Skin epidermis (tissue), 12 donors: ENCODE results near the gene ZNF286A.
A peak's percentile ranks its signal among the peaks of the same experiment; 100 is the strongest.
"Not testable (repeated sequence)": the region's sequence is repeated elsewhere in the genome, so short reads cannot be mapped to it uniquely, and the experiment has no call there.

Experiments used
- H3K27ac ChIP-seq, 21 experiments: fragments of 200-600 bp; sonication (generic) in 11 of 21; one replicate each; pipeline ENCODE4 v1.5.0; 2020; ENCODE audit warnings: mild to moderate bottlenecking in 3 of 21, inconsistent platforms in 2 of 21, moderate library complexity in 2 of 21
- H3K4me3 ChIP-seq, 7 experiments: fragments of 200-600 bp; sonication (generic) in 2 of 7; one replicate each; pipeline ENCODE4 v1.5.0; 2020; ENCODE audit warnings: inconsistent platforms in 2 of 7, mild to moderate bottlenecking in 2 of 7, moderate library complexity in 1 of 7

Gene ZNF286A

DNA sequence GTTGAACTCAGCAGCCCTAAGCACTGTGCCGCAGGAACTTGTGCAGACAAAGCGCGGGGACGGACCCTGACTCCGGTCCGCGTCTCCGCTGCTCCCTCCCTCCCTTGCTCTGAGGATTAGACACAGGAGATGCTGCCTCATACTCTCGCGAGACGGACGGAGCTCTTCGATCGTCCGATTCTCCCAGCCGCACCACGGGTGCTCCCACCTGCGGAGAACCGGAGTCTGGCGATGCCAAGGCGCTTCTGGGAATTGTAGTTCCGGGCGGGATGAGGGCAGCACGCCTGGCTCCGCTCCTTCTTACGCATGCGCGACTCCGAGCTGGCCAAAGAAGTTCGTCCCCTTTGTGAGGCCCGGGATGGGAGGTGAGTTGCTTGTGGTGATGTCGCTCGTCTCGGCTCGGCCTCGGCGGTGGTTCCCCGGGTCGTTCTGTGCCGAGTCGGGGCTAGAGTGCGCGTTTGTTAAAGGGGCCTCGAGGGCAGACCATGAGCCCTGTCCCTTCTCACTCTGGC, at the start of gene ZNF286A:
Gene ZNF286A (plus strand): TSS at position 340 of the 512 bp plus-strand sequence. CDS start 578 bp downstream, outside the sequence.
- H3K27ac ChIP-seq = peak within 1 kb of the TSS in 20 of 21 experiments; percentile 13 to 83 (median 68)
- peak within 1 kb of the TSS; percentile 46 to 63 (median 54) for H3K4me3 ChIP-seq

DNA sequence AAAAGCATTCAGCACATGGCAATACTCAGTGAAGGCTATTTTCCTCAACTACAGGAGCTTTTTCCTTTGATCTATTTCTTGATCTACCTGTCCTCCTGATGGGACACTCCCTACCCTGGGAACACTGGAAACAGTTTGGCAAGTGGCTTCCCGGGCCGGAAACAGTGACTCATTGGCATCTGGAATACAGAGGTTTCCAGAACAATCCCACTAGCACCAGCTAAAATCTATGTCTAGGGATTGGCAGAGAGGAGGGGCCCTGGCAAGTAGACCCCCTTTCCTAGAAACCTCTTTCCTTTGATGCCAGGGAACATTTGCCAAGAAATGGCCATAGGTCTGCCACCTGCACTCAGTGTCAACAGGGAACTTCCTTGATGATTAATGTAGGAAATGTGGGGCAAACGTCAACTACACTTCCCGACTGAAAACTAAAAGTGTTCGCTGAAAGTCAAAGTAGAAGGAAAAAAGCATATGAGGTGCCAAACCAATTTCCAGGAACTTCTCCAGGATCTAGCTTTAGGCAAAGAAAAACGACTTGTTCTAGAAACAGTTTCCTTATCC, 49.6 kb upstream of the ZNF286A start:
- Histone ChIP-seq H3K4me3 (peak overlapping the region; percentile 36 to 59 (median 48)), H3K27ac (peak overlapping the region in 19 of 21 experiments; percentile 51 to 88 (median 80))

DNA sequence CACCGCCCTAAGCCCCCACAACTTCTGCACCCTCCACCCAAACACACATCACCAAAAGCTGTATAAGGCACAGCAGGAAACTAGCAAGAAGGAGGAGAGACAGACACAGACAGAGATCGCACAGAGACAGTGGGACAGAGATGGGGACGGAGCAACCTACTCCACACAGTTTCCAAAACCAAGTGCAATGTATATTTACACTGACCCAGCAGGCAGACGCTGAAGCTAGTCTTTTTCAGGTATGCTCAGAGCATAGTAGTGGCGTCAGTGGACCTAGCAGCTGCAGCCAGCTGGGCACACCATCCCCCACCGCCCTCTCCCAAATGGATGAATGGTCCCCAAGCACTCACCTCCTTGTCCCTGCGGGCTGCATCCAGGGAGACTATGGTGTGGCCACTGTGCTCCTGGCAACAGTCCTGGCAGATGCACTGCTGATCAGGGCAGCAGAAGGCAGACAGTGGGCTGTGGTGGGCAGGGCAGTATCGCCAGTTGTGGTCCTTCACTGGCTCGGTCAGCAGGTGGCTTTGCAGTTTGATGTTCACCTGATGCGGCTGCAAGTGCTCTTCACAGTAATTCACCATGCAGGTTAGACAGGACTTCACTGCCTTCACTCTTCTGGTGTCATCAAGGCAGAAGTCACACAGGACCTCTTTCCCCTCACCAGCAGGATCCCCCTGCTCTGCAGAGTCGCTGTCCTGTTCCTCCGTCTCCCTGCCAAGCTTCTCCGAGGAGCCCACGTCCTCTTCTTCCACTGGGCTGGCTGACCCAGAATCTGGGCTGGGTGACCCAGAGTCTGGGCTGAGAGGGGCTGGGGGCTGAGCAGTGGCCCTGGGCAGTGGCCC, 48.6 kb upstream of the ZNF286A start:
- peak overlapping the region; percentile 36 to 59 (median 48) for H3K4me3 ChIP-seq
- H3K27ac ChIP-seq = peak overlapping the region in 20 of 21 experiments; percentile 62 to 88 (median 80)

DNA sequence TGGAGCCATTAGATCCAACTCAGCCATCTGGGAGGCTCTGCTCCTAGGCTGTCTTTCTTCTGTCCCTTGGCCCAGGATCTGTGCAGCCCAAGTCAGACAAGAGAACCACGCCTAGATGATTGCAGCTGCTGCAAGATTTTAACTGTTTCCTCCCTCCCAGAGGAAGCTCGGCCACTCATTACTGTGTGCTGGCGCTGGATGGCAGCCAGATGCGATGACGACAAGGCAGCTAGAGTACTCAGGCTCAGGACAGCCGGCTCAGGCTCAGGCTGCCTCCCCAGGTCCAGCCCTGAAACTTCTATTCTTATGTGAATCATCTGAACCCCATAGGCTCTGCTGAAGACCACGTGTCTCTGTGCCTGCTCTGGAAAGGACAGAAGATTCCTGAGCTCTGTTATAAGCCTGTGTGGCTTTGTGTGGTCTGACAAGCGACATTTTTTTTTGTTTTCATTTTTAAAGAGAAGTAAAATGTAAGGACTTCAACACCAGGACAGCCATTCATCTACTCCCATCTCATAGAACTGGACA, 47.9 kb upstream of the ZNF286A start:
- H3K27ac ChIP-seq = peak overlapping the region in 20 of 21 experiments; percentile 62 to 88 (median 80)
- peak overlapping the region; percentile 36 to 59 (median 48) for H3K4me3 ChIP-seq

DNA sequence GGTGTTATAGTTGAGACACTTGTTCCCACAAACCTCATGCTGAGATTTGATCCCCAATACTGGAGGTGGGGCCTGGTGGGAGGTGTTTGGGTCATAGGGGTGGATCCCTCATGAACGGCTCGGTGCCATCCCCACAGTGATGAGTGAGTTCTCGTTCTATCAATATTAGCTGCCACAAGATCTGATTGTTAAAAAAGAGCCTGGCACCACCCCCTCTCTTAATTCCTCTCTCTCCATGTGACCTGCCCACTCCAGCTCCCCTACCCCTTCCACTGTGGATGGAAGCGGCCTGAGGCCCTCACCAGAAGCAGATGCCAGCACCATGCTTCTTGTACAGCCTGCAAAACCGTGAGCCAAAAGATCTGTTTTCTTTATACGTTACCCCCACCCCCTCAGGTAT, 46.6 kb upstream of the ZNF286A start:
- no peak overlapping the region for H3K27ac ChIP-seq
- no peak overlapping the region for H3K4me3 ChIP-seq

DNA sequence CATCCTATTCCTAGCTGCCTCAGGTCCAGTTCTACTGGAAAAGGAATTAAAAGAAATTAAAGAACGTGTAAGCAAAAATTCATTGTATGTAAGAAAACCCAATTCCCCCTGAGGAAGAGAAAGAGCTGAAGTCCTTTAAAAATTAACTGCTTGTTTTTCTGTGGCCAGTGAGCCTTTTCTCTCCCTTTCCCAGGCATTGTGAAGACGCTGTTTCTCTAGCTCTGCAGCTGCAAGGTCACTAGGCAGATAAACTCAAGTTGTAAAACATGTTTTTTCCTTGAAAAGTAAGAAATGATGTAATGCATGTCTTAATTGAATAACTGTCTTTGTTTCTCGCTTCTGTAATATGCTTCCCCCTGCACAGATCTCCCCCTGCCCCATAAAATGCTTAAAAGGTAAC, 45.2 kb upstream of the ZNF286A start:
- not testable (repeated sequence) for H3K4me3 ChIP-seq, H3K27ac ChIP-seq

DNA sequence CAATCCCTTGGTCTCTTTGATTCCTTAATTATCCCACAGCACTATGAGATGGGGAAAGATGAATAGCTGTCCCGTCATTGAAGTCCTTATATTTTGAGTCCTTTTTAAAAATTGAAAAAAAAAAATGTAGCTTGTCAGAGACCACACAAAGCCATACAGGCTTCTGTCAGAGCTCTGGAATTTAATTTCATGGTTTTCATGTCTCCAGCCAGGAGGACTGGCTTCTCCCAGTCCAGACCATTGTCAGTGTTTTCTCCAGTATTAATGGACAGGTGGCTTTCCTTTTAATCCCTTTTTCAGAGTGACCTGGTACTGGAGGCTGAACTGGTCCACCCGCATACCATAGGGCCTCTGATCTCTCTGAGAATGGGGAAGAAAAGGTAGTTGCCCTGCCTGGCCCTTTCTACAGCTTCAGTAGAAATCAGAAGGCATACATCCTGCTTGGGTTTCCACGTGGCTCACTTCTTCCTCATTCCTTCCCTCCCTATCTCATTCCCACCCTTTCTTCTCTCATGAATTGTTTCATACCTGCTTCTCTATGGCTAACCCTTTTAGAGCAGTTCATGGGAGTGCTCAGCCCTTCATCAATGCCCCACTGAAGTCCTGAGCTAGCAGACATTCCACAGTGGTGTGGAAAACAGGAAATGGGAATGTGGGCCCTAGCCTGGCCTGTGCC, 44.5 kb upstream of the ZNF286A start:
- no peak overlapping the region for H3K27ac ChIP-seq
- H3K4me3 ChIP-seq = no peak overlapping the region

DNA sequence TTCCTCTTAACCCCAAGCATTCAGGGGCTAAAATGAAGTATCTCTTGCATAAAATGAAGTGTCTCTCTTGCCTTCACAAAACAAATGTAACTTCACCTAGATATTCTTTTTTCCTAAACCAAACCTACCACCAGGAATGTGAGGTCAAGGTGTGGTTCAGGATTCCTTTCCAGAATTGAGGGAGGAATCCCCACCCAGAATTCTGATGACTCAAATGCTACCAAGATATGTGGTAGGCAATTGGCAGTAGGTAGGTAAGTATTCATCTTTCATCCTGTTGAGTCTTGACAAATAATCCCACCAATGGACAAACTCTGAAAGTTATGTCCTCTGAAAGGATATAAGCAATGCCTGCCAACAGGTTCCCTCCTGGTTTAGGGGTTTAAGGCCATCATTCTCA, 41.7 kb upstream of the ZNF286A start:
- no peak overlapping the region for H3K4me3 ChIP-seq

DNA sequence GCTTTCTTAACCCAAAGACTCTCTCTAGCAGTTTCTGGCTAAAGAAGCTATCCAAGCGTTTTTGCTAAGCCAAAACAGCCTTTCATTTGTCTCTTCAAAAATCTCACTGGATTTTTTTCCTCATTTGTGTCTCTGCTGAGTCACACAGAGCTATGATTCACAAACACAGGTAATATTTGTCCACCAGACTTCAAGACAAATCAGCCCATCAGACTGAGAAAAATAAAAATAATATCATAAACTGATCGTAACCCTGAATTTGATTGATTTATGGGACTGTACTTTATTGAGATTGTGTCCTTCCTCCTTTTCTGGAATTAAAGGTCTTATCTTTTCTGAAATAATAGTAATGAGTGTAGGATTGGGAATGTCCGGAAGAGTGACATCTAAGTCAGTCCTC, 41.3 kb upstream of the ZNF286A start:
- H3K4me3 ChIP-seq = no peak overlapping the region
- peak overlapping the region in 6 of 21 experiments; percentile 41 to 58 (median 46) for H3K27ac ChIP-seq

More for the DNA sequence above, 41.7 kb upstream of the ZNF286A start:
- peak overlapping the region in 6 of 21 experiments; percentile 41 to 58 (median 46) for H3K27ac ChIP-seq

DNA sequence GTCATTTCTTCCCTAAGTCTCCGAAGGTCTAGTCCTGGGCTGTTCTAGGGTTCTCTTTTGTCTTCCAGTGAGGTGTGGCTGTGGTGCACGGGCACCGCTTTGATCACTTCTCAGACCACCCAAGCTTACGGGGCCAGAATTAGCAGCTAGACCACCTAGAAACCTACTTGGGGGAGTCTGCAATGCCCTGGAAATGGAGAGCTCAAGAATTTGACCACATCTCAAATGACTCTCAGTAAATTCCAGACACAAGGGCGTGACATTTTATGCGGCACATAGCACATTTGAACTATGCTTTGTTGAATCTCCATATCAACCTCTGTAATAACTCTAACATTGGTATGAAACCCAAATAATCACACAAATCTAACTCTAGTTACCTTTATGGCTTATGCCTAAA, 40.3 kb upstream of the ZNF286A start:
- Histone ChIP-seq H3K27ac (peak overlapping the region in 5 of 21 experiments; percentile 5 to 58 (median 20)), H3K4me3 (no peak overlapping the region)

DNA sequence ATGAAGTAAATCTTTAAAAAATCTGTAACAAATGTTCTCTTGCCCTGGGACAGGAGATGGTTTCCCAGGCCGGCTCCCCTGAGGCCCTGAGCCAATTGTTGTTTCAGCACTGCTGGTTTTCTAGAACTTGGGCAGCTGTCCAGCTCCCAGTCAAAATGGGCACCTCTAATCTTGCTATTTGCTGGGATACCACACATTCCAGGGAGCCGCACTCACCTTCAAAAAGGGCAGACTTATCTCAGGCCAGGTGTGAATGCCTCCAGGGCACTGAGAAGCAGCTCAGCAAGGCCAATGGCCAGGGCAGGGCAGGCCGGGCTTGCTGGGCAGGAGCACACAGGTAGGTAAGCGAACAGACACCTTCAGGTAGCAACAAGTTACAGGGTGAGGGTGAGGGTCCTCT, 39.9 kb upstream of the ZNF286A start:
- H3K27ac ChIP-seq = peak overlapping the region in 6 of 21 experiments; percentile 5 to 58 (median 36)
- H3K4me3 ChIP-seq = no peak overlapping the region

DNA sequence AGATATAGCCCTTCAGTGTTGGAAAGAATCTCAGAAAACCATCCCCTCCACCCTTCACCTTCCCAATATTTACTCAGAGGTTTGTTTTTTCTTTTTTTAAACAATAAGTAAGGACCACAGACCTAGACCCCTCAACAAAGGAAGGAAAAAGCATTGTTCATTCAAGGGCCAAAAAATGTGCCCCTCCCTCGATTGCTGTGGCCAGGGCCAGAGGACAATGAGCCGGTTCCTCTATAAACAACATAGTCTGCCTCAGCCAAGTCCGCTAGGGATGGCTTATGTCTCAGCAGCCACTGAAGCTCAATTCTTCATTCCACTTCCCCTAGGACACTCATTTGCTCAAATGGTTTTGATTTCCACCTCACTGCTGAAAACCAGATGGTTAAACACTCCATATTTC, 39.5 kb upstream of the ZNF286A start:
- Histone ChIP-seq H3K4me3 (no peak overlapping the region), H3K27ac (peak overlapping the region in 5 of 21 experiments; percentile 5 to 58 (median 39))

DNA sequence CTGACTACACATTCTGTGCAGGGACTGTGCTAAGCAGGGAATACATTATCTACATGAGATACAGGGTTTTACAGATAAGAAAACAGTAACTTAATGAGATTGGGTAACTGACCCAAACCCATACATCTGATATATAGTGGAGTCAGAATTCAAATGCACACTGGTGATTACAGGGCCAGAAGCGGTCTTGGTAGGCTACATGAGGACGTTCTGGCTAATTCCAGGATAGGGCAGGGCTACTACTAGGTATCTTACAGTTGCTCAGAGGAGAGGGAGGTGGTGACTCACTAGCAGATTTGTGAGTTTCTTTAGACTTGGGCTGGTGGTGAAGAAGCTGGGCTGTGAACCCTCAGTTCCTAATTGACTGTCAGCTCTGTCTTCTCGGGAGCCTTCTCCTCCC, 36.9 kb upstream of the ZNF286A start:
- Histone ChIP-seq H3K27ac (no peak overlapping the region), H3K4me3 (no peak overlapping the region)

DNA sequence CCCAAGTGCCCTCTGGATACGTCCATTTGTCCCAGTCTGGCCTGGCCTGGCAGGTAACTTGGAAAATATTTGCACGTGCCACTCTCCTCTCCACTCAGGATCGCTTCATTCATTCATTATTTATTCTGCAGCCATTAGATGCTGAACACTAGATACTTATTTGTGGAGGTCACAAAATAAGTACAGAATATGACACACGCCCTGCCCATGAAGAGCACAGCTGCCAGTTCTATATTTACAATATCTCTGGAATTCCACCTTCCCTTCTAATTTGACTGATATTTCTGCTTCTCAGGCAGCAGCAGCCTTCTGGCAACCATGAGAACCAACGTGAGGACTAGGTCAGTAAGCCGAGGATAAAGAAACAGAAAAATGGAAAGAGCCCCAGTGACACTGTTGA, 36.4 kb upstream of the ZNF286A start:
- Histone ChIP-seq H3K27ac (no peak overlapping the region), H3K4me3 (no peak overlapping the region)

DNA sequence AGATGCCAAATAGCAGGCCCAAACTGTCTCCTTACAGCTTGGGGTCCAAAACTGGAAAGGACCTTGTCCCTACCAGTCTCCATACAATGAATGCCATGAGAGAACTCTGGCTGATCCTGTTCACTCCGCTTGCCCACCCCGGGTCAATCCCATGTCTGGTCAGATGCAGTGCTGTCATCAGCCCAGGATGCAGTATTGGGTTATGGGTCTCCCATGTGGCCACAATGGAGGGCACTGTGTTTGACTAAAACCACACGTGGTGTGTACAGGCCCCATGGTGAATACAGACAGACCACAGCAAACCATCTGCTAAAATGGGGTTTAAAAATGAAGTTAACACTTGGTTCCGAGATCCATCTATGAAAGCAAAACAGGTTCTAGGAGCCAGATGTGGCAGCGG, 35.9 kb upstream of the ZNF286A start:
- H3K27ac ChIP-seq = no peak overlapping the region

DNA sequence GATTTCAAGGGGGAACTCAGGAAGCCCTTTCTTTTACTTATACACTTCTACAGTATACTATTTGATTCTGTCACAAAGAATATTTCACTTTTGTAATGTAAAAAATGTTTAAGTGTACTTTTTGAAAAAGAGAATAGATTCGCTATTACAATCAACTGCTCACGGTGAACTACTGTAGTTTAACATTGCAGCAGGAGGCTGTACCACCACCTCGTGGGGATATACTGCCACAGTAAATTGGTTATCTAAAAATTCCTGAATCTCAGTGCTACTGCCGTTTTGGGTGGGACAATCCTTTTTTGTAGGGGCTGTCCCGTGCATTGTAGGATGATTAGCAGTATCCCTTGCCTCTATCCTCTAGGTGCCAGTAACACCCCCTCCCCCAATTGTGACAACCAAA, 30.0 kb upstream of the ZNF286A start:
- not testable (repeated sequence) for H3K27ac ChIP-seq, H3K4me3 ChIP-seq

More for the DNA sequence above, 35.9 kb upstream of the ZNF286A start:
- no peak overlapping the region for H3K4me3 ChIP-seq

DNA sequence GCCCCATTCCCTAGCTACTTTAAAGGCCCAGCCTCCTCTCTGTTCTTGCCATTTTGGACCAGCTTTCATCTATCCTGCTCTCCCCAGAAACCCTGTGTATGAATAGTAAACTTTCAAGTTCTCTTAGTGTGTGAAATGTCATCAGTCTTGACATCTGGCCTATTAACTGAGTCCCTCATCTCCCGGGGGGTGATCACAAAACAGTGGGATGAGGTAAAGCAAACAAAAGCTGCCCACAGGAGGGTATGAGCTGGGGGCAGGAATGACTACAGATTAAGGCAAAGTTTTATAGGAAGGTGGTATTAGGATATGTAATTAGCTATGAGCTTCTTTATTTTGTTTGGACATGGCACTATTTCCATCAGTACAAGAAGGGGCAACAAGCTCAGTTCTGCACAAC, 24.9 kb upstream of the ZNF286A start:
- not testable (repeated sequence) for H3K27ac ChIP-seq, H3K4me3 ChIP-seq

DNA sequence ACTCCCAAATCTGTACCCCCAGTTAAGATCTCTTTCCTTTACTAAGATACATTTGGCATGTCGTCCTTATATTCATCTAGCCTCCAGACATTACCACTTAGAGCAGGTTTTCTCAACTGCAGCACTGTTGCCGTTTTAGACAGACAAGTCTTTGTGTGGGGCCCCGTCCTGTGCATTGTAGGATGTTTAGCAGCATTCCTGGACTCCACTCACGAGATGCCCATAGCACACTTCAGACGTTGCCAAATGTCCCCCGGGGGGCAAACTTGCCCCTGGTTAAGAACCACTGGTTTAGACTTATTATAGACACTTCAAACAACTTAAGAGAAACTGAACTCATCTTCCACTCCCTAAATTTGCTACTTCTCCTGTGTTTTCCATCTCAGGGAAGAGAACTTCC, 23.6 kb upstream of the ZNF286A start:
- H3K4me3 ChIP-seq, H3K27ac ChIP-seq: not testable (repeated sequence)

DNA sequence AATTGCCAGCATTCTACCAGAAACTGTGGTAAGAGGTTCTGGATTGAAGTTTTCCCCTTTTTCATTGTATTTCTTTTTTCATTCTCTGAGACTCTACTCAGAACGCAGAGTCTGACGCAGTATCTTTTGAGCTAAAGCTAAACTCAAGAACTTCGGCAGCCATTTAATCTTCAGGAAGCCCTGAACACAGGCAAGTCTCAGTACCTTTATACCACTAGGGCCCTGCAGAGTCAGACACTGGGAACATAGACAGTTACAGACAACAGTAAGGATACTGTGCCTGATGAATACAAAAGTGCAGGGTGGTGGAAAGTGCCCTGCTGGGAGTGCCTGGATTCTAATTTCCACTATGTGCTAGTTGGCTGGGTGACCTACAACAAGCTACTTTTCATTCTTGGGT, 16.4 kb upstream of the ZNF286A start:
- Histone ChIP-seq H3K4me3 (peak overlapping the region in 1 of 7 experiments; percentile 54), H3K27ac (peak overlapping the region in 3 of 21 experiments; percentile 54 to 67 (median 62))
